DMS53 (cell line): Measurements from ENCODE around the gene ATN1.

Experiments
- DNase-seq: peaks from one replicate; lab custom pipeline; 2025; lab: John Stamatoyannopoulos, UW

ATN1 gene

GRCh38 chr12:6944381-6945186 is 16.8 kb downstream of the ATN1 start:
- peak; percentile 100 for DNase-seq

- peak; percentile 69 for DNase-seq
These were observed 17.9 kb downstream of the ATN1 start for GRCh38 chr12:6945613-6946012.

- peak; percentile 100 for DNase-seq
These were observed 18.5 kb downstream of the ATN1 start for GRCh38 chr12:6946033-6946919.

GRCh38 chr12:6946920-6947374 is 19.2 kb downstream of the ATN1 start:
- DNase-seq: no peak

- DNase-seq: no peak
These were observed 19.9 kb downstream of the ATN1 start for GRCh38 chr12:6947615-6948014.

- DNase-seq: no peak
These were observed 21.3 kb downstream of the ATN1 start for GRCh38 chr12:6948873-6949594.

GRCh38 chr12:6950401-6950801 is 22.6 kb downstream of the ATN1 start:
- DNase-seq: no peak

GRCh38 chr12:6950811-6951540 is 23.2 kb downstream of the ATN1 start, which contains the start of gene PTPN6:
TSS of gene PTPN6 (plus strand) at chr12:6951356. CDS start at chr12:6951513, 157 bp downstream.
- no peak for DNase-seq

GRCh38 chr12:6951551-6952120 is 23.9 kb downstream of the ATN1 start:
- DNase-seq: no peak

GRCh38 chr12:6952121-6952862 is 24.5 kb downstream of the ATN1 start:
- no peak for DNase-seq

GRCh38 chr12:6952863-6953441 is 25.2 kb downstream of the ATN1 start:
- no peak for DNase-seq

GRCh38 chr12:6953442-6954315 is 25.9 kb downstream of the ATN1 start:
- no peak for DNase-seq

GRCh38 chr12:6954316-6955107 is 26.8 kb downstream of the ATN1 start:
- DNase-seq: no peak

GRCh38 chr12:6955108-6956020 is 27.6 kb downstream of the ATN1 start:
- DNase-seq: no peak

- no peak for DNase-seq
These were observed 28.4 kb downstream of the ATN1 start for GRCh38 chr12:6956021-6956727.

GRCh38 chr12:6957151-6957701 is 29.5 kb downstream of the ATN1 start:
- no peak for DNase-seq
